IMR-90 (cell line): ENCODE data around the gene NOD1. TPM values are rescaled to one million over a fixed set of nuclear protein-coding genes. Genes with fewer than 3 reads are reported as not detected.

Source experiments
- ATAC-seq: fragments of 200-7000 bp; cut with Tn5 transposase; 2 replicates; pipeline ENCODE4 v1.9.1; 2020; ENCODE audit warnings: low read depth, mild to moderate bottlenecking, moderate library complexity
- BruUV-seq: library from RNA; stranded (reverse); fragments of 400-500 nt; replicated peaks from 2 replicates; lab custom pipeline; 2021; lab: Mats Ljungman, UMichigan
- CTCF ChIA-PET: fragments of 300-600 bp; formaldehyde crosslinking; extraction: SDS; loops from one replicate; lab custom pipeline; 2021; ENCODE audit warnings: antibody characterized with exemption; lab: Yijun Ruan, JAX
- POLR2A ChIA-PET: fragments of 300-600 bp; sonication (Branson Sonifier 250); formaldehyde crosslinking; loops from one replicate; lab custom pipeline; 2022; ENCODE audit warnings: antibody characterized with exemption; ENCODE audit not compliant: unreplicated experiment; lab: Charles Lee
- DNase-seq: peaks from one replicate; pipeline ENCODE4 v3.0.0; 2013
- H2AFZ ChIP-seq: replicated peaks from 2 replicates; pipeline ENCODE3; 2013; ENCODE audit warnings: low read length, mild to moderate bottlenecking; ENCODE audit not compliant: poor library complexity
- H2AK5ac ChIP-seq: 2 replicates; pipeline ENCODE4 v1.6.1; 2013; ENCODE audit warnings: low read depth, low read length, inconsistent platforms
- H2AK9ac ChIP-seq: replicated peaks from 2 replicates; pipeline ENCODE3; 2013; ENCODE audit warnings: mild to moderate bottlenecking, low read depth, low read length, moderate library complexity; ENCODE audit not compliant: poor library complexity
- H2BK120ac ChIP-seq: 2 replicates; pipeline ENCODE4 v1.6.1; 2013; ENCODE audit warnings: low read depth, low read length, inconsistent platforms
- H2BK15ac ChIP-seq: 3 replicates; pipeline ENCODE4 v1.6.1; 2013; ENCODE audit warnings: low read depth, low read length, inconsistent platforms
- H2BK20ac ChIP-seq: 2 replicates; pipeline ENCODE4 v1.6.1; 2013; ENCODE audit warnings: low read depth, mild to moderate bottlenecking, inconsistent platforms, low read length, moderate library complexity
- H2BK5ac ChIP-seq: 2 replicates; pipeline ENCODE4 v1.6.1; 2013; ENCODE audit warnings: mild to moderate bottlenecking, low read depth, low read length, inconsistent platforms; ENCODE audit not compliant: poor library complexity, severe bottlenecking
- H3K14ac ChIP-seq: replicated peaks from 2 replicates; pipeline ENCODE4 v1.6.1; 2013; ENCODE audit warnings: low read depth, low read length, inconsistent platforms
- H3K18ac ChIP-seq: 2 replicates; pipeline ENCODE4 v1.6.1; 2013; ENCODE audit warnings: low read depth, low read length, control low read depth
- H3K23ac ChIP-seq: 2 replicates; pipeline ENCODE4 v1.6.1; 2013; ENCODE audit warnings: low read depth, low read length, inconsistent platforms
- H3K27ac ChIP-seq: 2 replicates; pipeline ENCODE4 v1.5.1; 2013; ENCODE audit warnings: mild to moderate bottlenecking, control low read depth, low read length; ENCODE audit not compliant: insufficient read depth
- H3K27me3 ChIP-seq: 2 replicates; pipeline ENCODE4 v1.6.1; 2013; ENCODE audit warnings: low read length; ENCODE audit not compliant: control insufficient read depth, insufficient read depth
- H3K36me3 ChIP-seq: 2 replicates; pipeline ENCODE4 v1.6.1; 2013; ENCODE audit warnings: low read length, mixed read lengths; ENCODE audit not compliant: control insufficient read depth, insufficient read depth
- H3K4ac ChIP-seq: 2 replicates; pipeline ENCODE4 v1.6.1; 2013; ENCODE audit warnings: low read depth, low read length, inconsistent platforms
- H3K4me1 ChIP-seq: 2 replicates; pipeline ENCODE4 v1.6.1; 2013; ENCODE audit warnings: low read length, mixed read lengths; ENCODE audit not compliant: control insufficient read depth, insufficient read depth
- H3K4me2 ChIP-seq: 2 replicates; pipeline ENCODE4 v1.6.1; 2013; ENCODE audit warnings: low read depth, mild to moderate bottlenecking, control low read depth, low read length, moderate library complexity
- H3K4me3 ChIP-seq: 2 replicates; pipeline ENCODE4 v1.5.1; 2013; ENCODE audit warnings: low read depth, mild to moderate bottlenecking, control low read depth, low read length, moderate library complexity; ENCODE audit not compliant: insufficient read depth
- H3K56ac ChIP-seq: 2 replicates; pipeline ENCODE4 v1.6.1; 2013; ENCODE audit warnings: low read length, inconsistent platforms; ENCODE audit not compliant: insufficient read depth; ENCODE audit errors: extremely low read depth
- H3K79me1 ChIP-seq, 2 experiments: 2 replicates each; pipeline ENCODE4 v1.6.1; 2013; ENCODE audit warnings: low read length in 2 of 2, inconsistent platforms in 1 of 2, low read depth in 1 of 2
- H3K9ac ChIP-seq: 2 replicates; pipeline ENCODE4 v1.6.1; 2013; ENCODE audit warnings: low read depth, low read length, control low read depth
- H3K9me1 ChIP-seq: 2 replicates; pipeline ENCODE4 v1.6.1; 2013; ENCODE audit warnings: low read length, inconsistent platforms; ENCODE audit not compliant: insufficient read depth
- H3K9me3 ChIP-seq: 2 replicates; pipeline ENCODE4 v1.6.1; 2013; ENCODE audit warnings: low read length; ENCODE audit not compliant: control insufficient read depth, insufficient read depth
- H4K20me1 ChIP-seq: 2 replicates; pipeline ENCODE4 v1.6.1; 2013; ENCODE audit warnings: low read length, inconsistent platforms; ENCODE audit not compliant: insufficient read depth
- H4K5ac ChIP-seq: 2 replicates; pipeline ENCODE4 v1.6.1; 2013; ENCODE audit warnings: mild to moderate bottlenecking, low read depth, low read length, control low read depth
- H4K8ac ChIP-seq, 2 experiments: 2 replicates each; pipeline ENCODE4 v1.6.1; 2013; ENCODE audit warnings: low read depth in 2 of 2, low read length in 2 of 2, control low read depth in 1 of 2, inconsistent platforms in 1 of 2
- H4K91ac ChIP-seq: 2 replicates; pipeline ENCODE4 v1.6.1; 2013; ENCODE audit warnings: low read depth, low read length, inconsistent platforms; ENCODE audit not compliant: insufficient read depth
- RFX5 ChIP-seq: IDR thresholded peaks from 2 replicates; pipeline ENCODE4 v1.8.0; 2012; ENCODE audit warnings: low read depth, mild to moderate bottlenecking, low read length, moderate library complexity
- SMC3 ChIP-seq: fragments of 150-350 bp; IDR thresholded peaks from 2 replicates; pipeline ENCODE4 v1.6.1; 2016; ENCODE audit warnings: low read depth, mild to moderate bottlenecking, antibody characterized with exemption, low read length, moderate library complexity
- WGBS, 2 experiments: methylation state at CpG; one replicate each; pipeline versions ENCODE4 v1.1.5 to v1.1.7; 2013; ENCODE audit warnings: missing lambda C conversion rate in 2 of 2; ENCODE audit not compliant: insufficient read length in 1 of 2; ENCODE audit errors: extremely low coverage in 2 of 2; 5-methylcytosine and 5-hydroxymethylcytosine counted together
- dilution Hi-C: fragments of 300-500 bp; cut with HindIII; formaldehyde crosslinking; loops from one replicate; pipeline ENCODE4 v1.14.3; 2018; ENCODE audit warnings: low sequenced_read_pairs; ENCODE audit not compliant: unreplicated experiment
- in situ Hi-C: fragments of 300-500 bp; cut with MboI; formaldehyde crosslinking; loops from 3 replicates; pipeline ENCODE4 v1.14.3; 2019; ENCODE audit warnings: low sequenced_read_pairs, inconsistent platforms, mixed read lengths
- intact Hi-C: fragments of 100-400 bp; cut with micrococcal nuclease; formaldehyde crosslinking; loops from 2 replicates; pipeline ENCODE4 v1.10.0; 2022
- polyA plus RNA-seq, 3 experiments: library from polyadenylated mRNA; depleted of rRNA; stranded (reverse); fragments of >200 nt; gene quantifications; 2 replicates each; pipeline ENCODE4 v1.2.3, GENCODE V29; 2012; ENCODE audit warnings: low replicate concordance in 1 of 3
- total RNA-seq: library from RNA; depleted of rRNA; stranded (reverse); fragments of >200 nt; gene quantifications from 2 replicates; pipeline ENCODE4 v1.2.3, GENCODE V29; 2012

NOD1 gene
- total and polyA plus RNA-seq, 2 of the 4 experiments (the other 2 are of a cell fraction): 1.8 to 3.0 TPM

GRCh38 chr7:30447466-30447865, 31.1 kb downstream of the NOD1 start:
- DNase-seq (no peak), ATAC-seq (no peak)
- in situ Hi-C loops (no loop called here), dilution Hi-C loops (no loop called here), intact Hi-C loops (no loop called here)
- H3K4me3 ChIP-seq: no peak overlapping the region
- no peak overlapping the region for H2BK120ac ChIP-seq
- H3K9ac ChIP-seq: no peak overlapping the region
- no peak overlapping the region for H2BK20ac ChIP-seq
- no peak overlapping the region for H2AK5ac ChIP-seq
- H3K9me1 ChIP-seq: peaks cover 4% of the 10 kb centered on the region; the same call in 1 of the 2 replicates
- peaks cover 29% of the 10 kb centered on the region; the same call in 1 of the 2 replicates for H3K36me3 ChIP-seq
- H3K23ac ChIP-seq: no peak overlapping the region
- 0 out of 4 replicates have a peak, but pooled peaks cover 0 to 2% of the 10 kb centered on the region in 2 experiments for H3K79me1 ChIP-seq
- CTCF ChIA-PET: no interaction called here
- H3K27ac ChIP-seq: no peak overlapping the region
- WGBS, 2 experiments: no CpG with 5 or more reads among the region's 8 CpGs
- no peak overlapping the region for H2BK5ac ChIP-seq
- H3K18ac ChIP-seq: no peak overlapping the region
- no peaks in the 10 kb centered on the region for H3K27me3 ChIP-seq
- no peaks in the 10 kb centered on the region for H3K9me3 ChIP-seq
- no peak overlapping the region for H2AFZ ChIP-seq
- no peak overlapping the region for H4K8ac ChIP-seq
- H4K91ac ChIP-seq: no peak overlapping the region
- no peak overlapping the region for H2AK9ac ChIP-seq
- POLR2A ChIA-PET: no interaction called here
- H3K4ac ChIP-seq: no peak overlapping the region
- no peak overlapping the region for H3K56ac ChIP-seq
- no peak overlapping the region for H3K4me2 ChIP-seq
- no peak overlapping the region for H4K5ac ChIP-seq
- no peak overlapping the region for H3K14ac ChIP-seq
- no peaks in the 10 kb centered on the region for H4K20me1 ChIP-seq
- TF ChIP-seq SMC3 (no peak), RFX5 (no peak)
- no peaks in the 10 kb centered on the region; the same call in 1 of the 2 replicates for H3K4me1 ChIP-seq
- no peak overlapping the region for H2BK15ac ChIP-seq
- no TSS peak for BruUV-seq
